Peyer's patch (tissue), 4 donors: Measurements from ENCODE around the gene GAB1.

Source experiments
- POLR2A ChIP-seq, 2 donors: fragments of 450-650 bp; IDR thresholded peaks; one replicate each; pipeline ENCODE4 v1.5.1; 2017; ENCODE audit warnings: antibody characterized with exemption in 2 of 2, mild to moderate bottlenecking in 2 of 2, moderate library complexity in 2 of 2
- TF ChIP-seq, protein P1 (sequence below), 6 experiments: fragments of 450-650 bp in 4 of 6; fragments of 200-600 bp in 2 of 6; sonication (generic) in 1 of 6; IDR thresholded peaks; one replicate each; pipeline ENCODE4 v1.5.1; 2017 to 2019; ENCODE audit warnings: antibody characterized with exemption in 6 of 6, mild to moderate bottlenecking in 3 of 6, moderate library complexity in 1 of 6

DNA sequence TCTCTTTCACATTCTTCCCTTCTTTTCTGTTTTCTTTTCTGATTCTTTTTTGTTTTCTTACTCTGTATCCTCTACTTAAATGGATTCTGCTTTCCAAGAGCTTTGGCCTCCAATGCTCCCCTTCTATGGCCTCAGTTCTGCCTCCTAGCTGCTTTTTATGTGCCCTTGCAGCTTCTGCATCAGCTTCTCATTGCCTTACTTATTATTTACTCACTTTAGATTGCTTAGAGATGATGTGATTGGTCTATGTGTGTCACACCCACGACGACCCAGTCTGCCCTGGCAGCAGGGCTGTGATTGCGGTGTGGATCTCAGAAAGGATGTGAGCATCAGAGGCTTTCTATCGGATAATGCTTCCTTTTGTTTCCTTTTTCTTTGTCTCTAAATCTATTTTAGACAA lies 105.0 kb downstream of the GAB1 start:
- TF ChIP-seq, protein P1, sequence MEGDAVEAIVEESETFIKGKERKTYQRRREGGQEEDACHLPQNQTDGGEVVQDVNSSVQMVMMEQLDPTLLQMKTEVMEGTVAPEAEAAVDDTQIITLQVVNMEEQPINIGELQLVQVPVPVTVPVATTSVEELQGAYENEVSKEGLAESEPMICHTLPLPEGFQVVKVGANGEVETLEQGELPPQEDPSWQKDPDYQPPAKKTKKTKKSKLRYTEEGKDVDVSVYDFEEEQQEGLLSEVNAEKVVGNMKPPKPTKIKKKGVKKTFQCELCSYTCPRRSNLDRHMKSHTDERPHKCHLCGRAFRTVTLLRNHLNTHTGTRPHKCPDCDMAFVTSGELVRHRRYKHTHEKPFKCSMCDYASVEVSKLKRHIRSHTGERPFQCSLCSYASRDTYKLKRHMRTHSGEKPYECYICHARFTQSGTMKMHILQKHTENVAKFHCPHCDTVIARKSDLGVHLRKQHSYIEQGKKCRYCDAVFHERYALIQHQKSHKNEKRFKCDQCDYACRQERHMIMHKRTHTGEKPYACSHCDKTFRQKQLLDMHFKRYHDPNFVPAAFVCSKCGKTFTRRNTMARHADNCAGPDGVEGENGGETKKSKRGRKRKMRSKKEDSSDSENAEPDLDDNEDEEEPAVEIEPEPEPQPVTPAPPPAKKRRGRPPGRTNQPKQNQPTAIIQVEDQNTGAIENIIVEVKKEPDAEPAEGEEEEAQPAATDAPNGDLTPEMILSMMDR (IDR thresholded peaks at IDR 0.05) = no peak
- no peak for TF ChIP-seq POLR2A (IDR thresholded peaks at IDR 0.05)
